NCI-H2196 treated with DMSO at 0.1 percent for 48 hours (cell line): ENCODE data around the gene PCBP3.
"Not testable (repeated sequence)": the region's sequence is repeated elsewhere in the genome, so short reads cannot be mapped to it uniquely, and the experiment has no call there.

Source experiments
- DNase-seq: peaks from one replicate; lab custom pipeline; 2025; ENCODE audit not compliant: unreplicated experiment; lab: John Stamatoyannopoulos, UW

PCBP3 gene

GRCh38 chr21:45823100-45823681 is 179.7 kb downstream of the PCBP3 start:
- DNase-seq, result no peak

DNA sequence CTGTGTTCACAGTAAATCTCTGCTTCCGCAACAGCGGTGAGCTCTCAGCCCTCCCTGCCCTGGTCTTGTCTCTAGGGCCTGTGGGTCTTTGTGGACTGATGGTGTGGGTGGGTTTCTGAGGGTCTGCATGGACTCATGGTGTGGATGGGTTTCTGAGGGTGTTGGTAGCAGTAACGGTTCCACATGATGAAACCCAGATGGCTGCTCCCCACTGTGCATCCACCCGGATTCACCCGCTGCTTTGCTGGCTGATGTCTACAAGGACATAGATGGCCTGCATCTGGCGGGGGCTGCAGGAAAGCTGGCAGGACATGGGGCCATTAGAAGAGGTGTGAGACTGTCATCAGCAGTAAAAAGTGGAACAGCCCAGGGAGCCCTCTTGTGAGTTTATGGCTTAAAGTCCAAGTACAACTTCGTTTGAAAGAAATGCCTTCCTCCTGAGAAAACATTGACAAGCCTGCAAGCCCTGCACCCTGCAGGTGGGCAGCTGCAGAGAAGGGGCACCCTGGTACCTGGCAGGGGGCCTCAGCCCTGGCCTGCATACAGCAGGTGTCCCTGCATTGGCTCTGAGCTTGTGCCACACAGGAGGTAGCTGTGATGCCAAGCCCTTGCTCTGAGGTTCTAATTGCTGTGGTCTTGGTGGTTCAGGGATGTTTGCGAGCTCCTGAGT is 181.2 kb downstream of the PCBP3 start:
- DNase-seq, result no peak

GRCh38 chr21:45825219-45825618 is 181.7 kb downstream of the PCBP3 start:
- DNase-seq, result no peak

GRCh38 chr21:45826676-45827301 is 183.3 kb downstream of the PCBP3 start:
- DNase-seq, result no peak

- no peak for DNase-seq
Observed at GRCh38 chr21:45827302-45827692, 183.8 kb downstream of the PCBP3 start.

GRCh38 chr21:45827881-45828579 is 184.5 kb downstream of the PCBP3 start:
- no peak for DNase-seq

GRCh38 chr21:45828580-45829570 is 185.3 kb downstream of the PCBP3 start:
- DNase-seq, result no peak

DNA sequence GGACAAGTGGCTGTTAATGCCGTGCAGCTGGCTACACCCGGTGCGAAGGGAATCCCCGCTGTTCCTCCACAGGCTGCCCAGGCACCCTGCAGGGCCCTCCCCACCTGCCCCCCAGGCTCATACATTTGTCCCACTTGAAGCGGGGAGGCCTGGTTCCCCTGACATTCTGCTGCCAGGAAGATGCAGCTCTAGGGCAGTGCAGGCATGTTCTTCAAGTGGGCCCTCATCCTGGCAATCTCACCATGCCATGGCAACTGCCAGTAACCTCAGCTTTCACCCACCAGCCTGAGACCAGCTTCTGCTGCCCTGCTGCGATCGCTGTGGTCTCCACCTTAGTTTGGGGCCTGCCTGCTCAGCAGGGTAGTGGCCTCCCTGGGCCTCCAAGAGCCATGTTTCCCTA is 186.1 kb downstream of the PCBP3 start:
- DNase-seq, result no peak

DNA sequence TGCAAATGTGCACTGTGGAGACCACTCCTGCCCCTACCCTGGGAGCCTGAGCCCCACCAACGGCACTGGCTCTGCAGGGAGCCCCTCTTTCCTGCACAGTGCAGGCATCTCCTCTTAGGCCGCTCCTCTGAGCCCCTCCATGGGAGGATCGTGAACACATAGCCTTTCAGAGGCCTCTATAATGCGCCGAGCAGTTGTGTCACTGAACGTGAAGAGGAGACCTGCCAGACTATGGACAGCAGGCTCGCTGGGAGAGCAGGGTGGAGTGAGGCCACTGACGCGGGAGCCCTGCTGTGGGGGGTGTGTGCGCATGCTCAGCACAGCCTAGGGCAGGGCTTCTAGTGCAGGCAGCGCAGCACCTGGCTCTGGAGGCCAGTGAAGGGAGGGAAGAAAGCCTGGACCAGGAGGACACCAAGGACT is 186.7 kb downstream of the PCBP3 start:
- no peak for DNase-seq

DNA sequence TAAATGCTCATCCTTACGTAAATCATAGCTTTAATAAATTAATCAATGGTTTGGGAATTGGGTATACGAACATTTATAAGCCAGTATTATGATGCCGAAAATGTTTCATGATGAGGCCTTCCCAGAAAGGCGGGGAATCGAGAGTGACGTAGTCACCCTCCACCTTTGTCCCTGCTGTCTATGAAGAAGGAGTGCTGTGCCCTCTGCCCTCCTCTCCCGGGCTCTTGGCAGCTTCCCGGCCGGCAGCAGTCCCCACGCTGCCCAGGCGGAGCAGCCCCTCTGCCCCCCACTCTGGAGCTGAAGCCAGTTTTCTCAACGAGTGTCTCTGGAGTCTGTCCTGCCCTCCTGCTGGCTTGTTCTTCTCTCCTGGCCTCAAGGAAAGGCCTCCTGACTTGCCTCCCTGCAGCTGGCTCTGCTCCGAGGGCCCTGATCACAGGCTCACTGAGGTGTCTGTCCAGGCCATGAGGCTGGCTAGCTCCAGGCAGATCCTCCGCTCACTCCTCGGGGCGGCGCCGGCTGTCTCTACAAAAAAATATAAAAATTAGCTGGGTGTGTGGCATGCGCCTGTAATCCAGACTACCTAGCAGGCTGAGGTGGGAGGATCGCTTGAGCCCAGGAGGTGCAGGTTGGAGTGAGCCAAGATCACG is 187.3 kb downstream of the PCBP3 start:
- DNase-seq, result no peak

DNA sequence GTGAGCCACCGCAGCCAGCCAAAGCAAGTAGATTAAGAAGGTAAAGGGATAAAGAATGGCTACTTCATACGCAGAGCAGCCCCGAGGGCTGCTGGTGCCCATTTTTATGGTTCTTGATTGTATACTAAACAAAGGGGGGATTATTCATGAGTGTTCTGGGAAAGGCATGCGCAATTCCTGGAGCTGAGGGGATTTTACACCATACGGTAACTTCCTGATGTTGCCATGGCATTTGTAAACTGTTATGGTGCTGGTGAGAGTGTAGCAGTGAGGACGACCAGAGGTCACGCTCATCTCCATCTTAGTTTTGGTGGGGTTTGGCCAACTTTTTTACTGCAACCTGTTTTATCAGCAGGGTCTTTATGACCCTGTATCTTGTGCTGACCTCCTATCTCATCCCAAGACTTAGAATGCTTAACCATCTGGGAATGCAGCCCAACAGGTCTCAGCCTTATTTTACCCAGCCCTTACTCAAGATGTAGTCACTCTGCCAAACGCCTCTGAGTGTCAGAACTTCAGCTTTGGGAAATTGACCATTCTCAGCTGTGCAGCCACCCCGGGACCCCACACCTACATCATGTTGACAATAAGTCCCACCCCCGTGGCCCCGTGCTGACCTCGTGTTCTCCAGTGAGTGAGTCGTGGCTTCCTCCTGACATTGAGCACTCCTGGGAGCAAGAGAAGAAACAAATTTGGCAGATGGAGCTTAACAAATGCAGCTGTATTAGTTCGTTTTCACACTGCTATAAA is 188.6 kb downstream of the PCBP3 start:
- no peak for DNase-seq

DNA sequence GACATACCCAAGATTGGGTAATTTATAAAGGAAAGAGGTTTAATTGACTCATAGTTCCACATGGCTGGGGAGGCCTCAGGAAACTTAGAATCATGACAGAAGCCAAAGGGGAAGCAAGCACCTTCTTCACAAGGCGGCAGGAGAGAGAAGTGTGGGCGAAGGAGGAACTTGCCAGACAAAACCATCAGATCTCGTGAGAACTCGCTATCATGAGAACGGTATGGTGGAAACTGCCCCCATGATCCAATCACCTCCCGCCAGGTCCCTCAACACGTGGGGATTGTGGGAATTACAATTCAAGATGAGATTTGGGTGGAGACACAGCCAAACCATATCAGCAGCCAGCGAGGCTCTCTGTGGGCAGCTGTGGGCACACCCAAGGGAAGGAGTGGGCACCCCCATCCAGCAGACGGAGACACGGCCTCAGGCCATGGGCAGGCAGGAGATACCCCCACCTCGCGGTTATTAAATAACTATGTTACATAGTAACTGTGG is 189.3 kb downstream of the PCBP3 start:
- DNase-seq, result not testable (repeated sequence)

DNA sequence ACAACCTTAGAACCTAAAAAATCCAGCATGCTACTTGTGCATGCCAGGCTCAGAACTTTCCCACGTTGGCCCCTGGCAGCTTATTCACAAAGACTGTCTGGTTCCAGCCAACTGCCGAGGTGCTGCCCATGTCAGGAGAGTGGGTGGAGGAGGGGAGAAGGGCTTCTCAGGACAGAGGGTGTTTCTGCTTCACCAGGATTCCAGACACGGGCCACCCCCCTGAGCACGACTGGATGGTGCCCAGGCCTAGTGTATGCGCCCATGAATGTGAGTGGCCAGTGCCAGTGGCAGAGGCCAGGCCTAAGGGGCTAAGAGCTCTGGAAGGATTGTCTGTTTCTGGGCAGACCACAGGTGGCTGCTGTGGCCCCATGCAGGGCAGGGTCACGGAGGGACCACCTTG is 189.9 kb downstream of the PCBP3 start:
- DNase-seq, result no peak

DNA sequence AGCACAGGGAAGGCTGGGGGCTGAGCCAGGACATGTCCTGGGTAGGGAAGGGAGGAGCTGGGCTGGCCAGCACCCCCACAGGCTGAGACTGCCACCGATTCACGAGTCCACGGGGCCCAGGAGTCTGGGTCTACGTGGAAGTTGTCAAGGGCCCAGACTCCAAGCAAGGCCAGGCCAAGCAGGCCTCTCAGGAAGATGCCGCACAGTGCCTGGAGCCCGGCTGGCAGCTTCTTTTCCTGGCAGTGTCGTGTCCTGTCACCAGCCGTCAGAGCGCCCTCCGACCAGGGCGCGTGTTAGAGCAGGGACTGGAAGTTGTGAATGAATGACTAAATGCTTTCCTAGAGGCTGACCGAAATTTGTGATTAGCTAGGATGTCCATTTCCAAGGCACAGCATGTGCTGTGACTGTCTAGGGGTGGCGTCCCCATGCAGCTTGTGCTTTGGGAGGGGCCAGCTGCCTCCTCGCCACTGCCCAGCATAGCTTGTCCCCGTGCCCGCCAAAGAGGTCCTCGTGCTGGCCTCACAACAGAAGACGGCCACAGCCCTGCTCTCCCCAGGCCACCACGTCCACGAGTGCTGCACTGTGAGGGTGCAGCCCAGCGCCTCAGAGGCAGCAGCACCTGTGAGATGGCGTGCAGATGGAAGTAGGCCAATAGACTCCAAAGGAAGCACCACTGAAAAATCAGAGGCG is 190.6 kb downstream of the PCBP3 start:
- DNase-seq, result no peak

- DNase-seq, result no peak
Observed at GRCh38 chr21:45834821-45835293, 191.3 kb downstream of the PCBP3 start.

DNA sequence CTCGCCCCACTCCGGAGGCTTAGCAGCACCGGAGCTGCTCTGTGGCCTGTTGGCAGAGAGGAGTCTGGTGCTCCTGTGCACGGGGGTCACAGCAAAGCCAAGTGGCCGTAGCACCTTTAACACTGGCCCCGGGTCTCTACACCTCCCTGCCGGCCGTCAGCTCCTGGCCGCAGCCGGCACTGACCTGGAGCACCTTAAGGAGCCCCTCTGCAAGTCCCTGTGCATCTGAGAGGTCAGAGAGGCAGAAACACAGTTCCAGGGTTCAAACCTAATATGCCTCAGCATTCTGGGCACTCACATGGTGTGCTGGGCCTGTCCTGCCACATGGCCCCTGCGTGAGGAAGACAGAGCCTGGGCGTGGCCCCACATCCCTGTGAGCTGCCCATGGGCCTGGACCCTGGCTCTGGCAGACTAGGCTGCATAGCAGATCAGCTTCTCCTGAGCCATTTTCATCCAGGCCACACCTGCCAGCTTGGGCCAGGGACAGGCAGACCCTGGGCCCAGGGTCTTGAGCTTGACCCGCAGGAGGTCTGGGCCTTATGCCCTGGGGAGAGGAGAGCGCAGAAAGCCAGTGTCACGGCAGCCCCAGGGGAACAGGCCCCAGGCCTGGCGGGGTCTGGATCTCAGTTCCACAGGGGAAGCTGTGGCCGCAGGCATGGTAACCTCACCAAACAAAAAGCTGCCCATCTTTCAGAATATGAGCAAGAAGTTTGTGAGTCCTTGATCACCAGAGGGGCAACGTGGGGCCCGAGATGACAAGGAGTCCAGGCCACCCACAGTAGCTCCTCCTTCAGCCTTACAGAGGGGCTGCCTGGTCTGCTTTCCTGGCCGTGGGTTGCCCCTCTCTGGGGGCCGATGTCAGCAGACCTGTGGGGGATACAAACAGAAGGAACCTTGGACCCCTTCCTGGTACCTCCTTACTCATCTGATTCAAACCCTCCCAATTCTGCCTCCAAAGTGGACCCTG is 192.1 kb downstream of the PCBP3 start:
- no peak for DNase-seq

DNA sequence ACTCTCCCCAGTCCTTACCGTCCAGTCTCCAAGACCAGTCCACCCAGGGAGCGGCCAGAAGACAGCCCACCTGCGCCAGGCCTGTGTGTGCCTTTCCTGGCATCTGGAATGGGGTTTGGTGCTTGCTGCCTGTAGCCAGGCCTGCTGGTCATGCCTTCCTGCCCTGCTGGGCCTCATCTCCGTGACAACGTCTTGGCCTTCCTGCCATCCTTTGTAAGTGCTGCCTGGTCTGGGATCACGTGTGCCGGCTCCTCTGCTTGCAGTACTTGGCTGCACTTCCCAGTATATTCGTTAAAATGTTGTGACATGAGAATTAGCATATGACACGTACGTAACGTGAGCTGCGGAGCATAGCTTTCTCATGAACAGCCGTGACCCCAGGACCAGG is 192.7 kb downstream of the PCBP3 start:
- DNase-seq, result peak; percentile 55
